Liver (tissue), 2 donors: Measurements from ENCODE around the gene TLE4.

Experiments
- CTCF ChIP-seq: fragments of 150-350 bp; IDR thresholded peaks from 2 replicates; pipeline ENCODE4 v1.5.1; 2017; ENCODE audit warnings: improper control_type of control experiment, low read depth, low read length; ENCODE audit not compliant: missing input control
- YY1 ChIP-seq: IDR thresholded peaks from 2 replicates; pipeline ENCODE4 v1.6.1; 2016; ENCODE audit warnings: antibody characterized with exemption, mild to moderate bottlenecking
- donor health status: healthy.

- TF ChIP-seq CTCF (no peak), YY1 (no peak)
These were observed 136.8 kb downstream of the TLE4 start for GRCh38 chr9:79708541-79708940.
